C4-2B (cell line): ENCODE results near the gene CENATAC.
"Not testable (repeated sequence)": the region's sequence is repeated elsewhere in the genome, so short reads cannot be mapped to it uniquely, and the experiment has no call there.

Experiments used
- H3K27ac ChIP-seq: fragments of 450-650 bp; 2 replicates; pipeline ENCODE4 v1.5.1; 2017
- CTCF ChIP-seq: fragments of 450-650 bp; conservative IDR thresholded peaks from 2 replicates; pipeline ENCODE4 v1.5.1; 2017; ENCODE audit warnings: mild to moderate bottlenecking
- ZFX ChIP-seq: fragments of 450-650 bp; IDR thresholded peaks from 2 replicates; pipeline ENCODE4 v1.6.1; 2017

The CENATAC gene

GRCh38 chr11:118997627-118998387, at the start of gene CENATAC:
TSS of gene CENATAC (plus strand) at chr11:118998138. CDS start at chr11:118998198, 60 bp downstream.
- peak within 1 kb of the TSS; percentile 83 for H3K27ac ChIP-seq
- peak; percentile 71; the same call in 1 of the 2 replicates for TF ChIP-seq ZFX
- no peak; the same call in 1 of the 2 replicates for TF ChIP-seq CTCF

- no peak for TF ChIP-seq ZFX
- TF ChIP-seq CTCF = no peak
- H3K27ac ChIP-seq = no peak overlapping the region
These were observed 44.7 kb upstream of the CENATAC start for GRCh38 chr11:118953265-118953664.

GRCh38 chr11:118953976-118954375, 44.0 kb upstream of the CENATAC start:
- not testable (repeated sequence) for H3K27ac ChIP-seq

GRCh38 chr11:118956094-118956846, 41.7 kb upstream of the CENATAC start, which contains the start of gene UPK2:
TSS of gene UPK2 (plus strand) at chr11:118956298. CDS start at chr11:118956351, 53 bp downstream.
- H3K27ac ChIP-seq = no peak within 1 kb of the TSS
- TF ChIP-seq CTCF = peak; percentile 94
- TF ChIP-seq ZFX = no peak

GRCh38 chr11:118956847-118957469, 41.0 kb upstream of the CENATAC start:
- TF ChIP-seq ZFX = no peak
- TF ChIP-seq CTCF = no peak; the same call in none of the 2 replicates
- no peak overlapping the region for H3K27ac ChIP-seq

GRCh38 chr11:118957549-118957948, 40.4 kb upstream of the CENATAC start:
- no peak overlapping the region for H3K27ac ChIP-seq
- no peak for TF ChIP-seq ZFX
- TF ChIP-seq CTCF = no peak

GRCh38 chr11:118957968-118958367, 40.0 kb upstream of the CENATAC start:
- H3K27ac ChIP-seq = no peak overlapping the region
- no peak for TF ChIP-seq ZFX
- TF ChIP-seq CTCF = no peak
